GM21447 (cell line): ENCODE measurements around the gene CNTN2.

Experiments
- ATAC-seq: cut with Tn5 transposase; IDR thresholded peaks from one replicate; pipeline ENCODE4 v1.9.1; 2021; ENCODE audit not compliant: unreplicated experiment

Gene CNTN2

GRCh38 chr1:205017766-205018165 lies 25.2 kb upstream of the CNTN2 start:
- ATAC-seq = no peak

- ATAC-seq = no peak
Measured at GRCh38 chr1:205018381-205018780, 24.6 kb upstream of the CNTN2 start.

GRCh38 chr1:205020466-205020865 lies 22.5 kb upstream of the CNTN2 start:
- no peak for ATAC-seq

GRCh38 chr1:205024679-205025078 lies 18.3 kb upstream of the CNTN2 start:
- ATAC-seq = no peak

GRCh38 chr1:205025239-205025638 lies 17.8 kb upstream of the CNTN2 start:
- ATAC-seq = no peak

- no peak for ATAC-seq
Measured at GRCh38 chr1:205026181-205026580, 16.8 kb upstream of the CNTN2 start.

- no peak for ATAC-seq
Measured at GRCh38 chr1:205028390-205028789, 14.6 kb upstream of the CNTN2 start.

GRCh38 chr1:205028924-205029323 lies 14.1 kb upstream of the CNTN2 start:
- no peak for ATAC-seq

- ATAC-seq = no peak
Measured at GRCh38 chr1:205030241-205030640, 12.8 kb upstream of the CNTN2 start.

GRCh38 chr1:205030896-205031295 lies 12.1 kb upstream of the CNTN2 start:
- no peak for ATAC-seq

- ATAC-seq = no peak
Measured at GRCh38 chr1:205032508-205032907, 10.5 kb upstream of the CNTN2 start.

GRCh38 chr1:205037539-205037938 lies 5.5 kb upstream of the CNTN2 start:
- no peak for ATAC-seq

GRCh38 chr1:205038132-205038786 lies 4.8 kb upstream of the CNTN2 start:
- ATAC-seq = no peak

- ATAC-seq = no peak
Measured at GRCh38 chr1:205041001-205041715, 1.9 kb upstream of the CNTN2 start.

GRCh38 chr1:205041998-205042910 lies 758 bp upstream of the CNTN2 start:
- ATAC-seq = no peak

- no peak for ATAC-seq
Measured at GRCh38 chr1:205043866-205044265, 854 bp downstream of the CNTN2 start.

GRCh38 chr1:205044741-205045140 lies 1.7 kb downstream of the CNTN2 start:
- no peak for ATAC-seq

GRCh38 chr1:205045146-205045545 lies 2.1 kb downstream of the CNTN2 start:
- ATAC-seq = no peak

GRCh38 chr1:205046870-205047269 lies 3.9 kb downstream of the CNTN2 start:
- ATAC-seq = no peak

GRCh38 chr1:205047764-205048231 lies 4.8 kb downstream of the CNTN2 start:
- no peak for ATAC-seq

GRCh38 chr1:205048382-205048781 lies 5.4 kb downstream of the CNTN2 start:
- no peak for ATAC-seq

- ATAC-seq = no peak
Measured at GRCh38 chr1:205049479-205049878, 6.5 kb downstream of the CNTN2 start.
